Esophagus (tissue), 2 donors: Measurements from ENCODE around the gene LIN37. TPM values are rescaled to one million over a fixed set of nuclear protein-coding genes. Genes with fewer than 3 reads are reported as not detected.
"Not testable (repeated sequence)": the region's sequence is repeated elsewhere in the genome, so short reads cannot be mapped to it uniquely, and the experiment has no call there.

ENCODE experiments used
- H3K27ac ChIP-seq, 2 donors: one replicate each; pipeline ENCODE4 v1.5.1; 2013; ENCODE audit warnings: low read depth in 2 of 2, mild to moderate bottlenecking in 2 of 2, inconsistent platforms in 1 of 2, low read length in 1 of 2, moderate library complexity in 1 of 2
- H3K27me3 ChIP-seq, 2 donors: one replicate each; pipeline ENCODE4 v1.6.1; 2013; ENCODE audit warnings: low read length in 2 of 2, control low read depth in 1 of 2, mild to moderate bottlenecking in 1 of 2; ENCODE audit not compliant: insufficient read depth in 2 of 2, control insufficient read depth in 1 of 2
- H3K36me3 ChIP-seq, 2 donors: one replicate each; pipeline ENCODE4 v1.6.1; 2013; ENCODE audit warnings: low read length in 1 of 2; ENCODE audit not compliant: control insufficient read depth in 2 of 2, insufficient read depth in 2 of 2
- H3K4me1 ChIP-seq, 2 donors: one replicate each; pipeline ENCODE4 v1.6.1; 2013; ENCODE audit warnings: low read length in 1 of 2; ENCODE audit not compliant: control insufficient read depth in 2 of 2, insufficient read depth in 2 of 2
- H3K4me3 ChIP-seq, 2 donors: one replicate each; pipeline ENCODE4 v1.5.1; 2013; ENCODE audit warnings: low read length in 2 of 2, mild to moderate bottlenecking in 2 of 2, low read depth in 1 of 2, moderate library complexity in 1 of 2
- H3K9me3 ChIP-seq, 2 donors: one replicate each; pipeline ENCODE4 v1.6.1; 2013; ENCODE audit warnings: mild to moderate bottlenecking in 2 of 2, low read depth in 1 of 2, low read length in 1 of 2, moderate library complexity in 1 of 2; ENCODE audit not compliant: control insufficient read depth in 2 of 2, insufficient read depth in 1 of 2
- WGBS, 2 donors: extraction: QIAGEN DNeasy Blood & Tissue Kit; methylation state at CpG; one replicate each; pipeline ENCODE4 v1.1.7; 2013; 5-methylcytosine and 5-hydroxymethylcytosine counted together
- polyA plus RNA-seq, 2 donors: library from polyadenylated mRNA; stranded (reverse); fragments of 200-250 nt; gene quantifications; one replicate each; pipeline ENCODE4 v1.2.3, GENCODE V29; 2013
- donor health status: healthy with polysubstance abuse.
- donor health status: Bipolar disorder and iron deficiency.

Gene LIN37
- polyA plus RNA-seq, 2 donors, result 10.6 to 20.9 TPM

DNA sequence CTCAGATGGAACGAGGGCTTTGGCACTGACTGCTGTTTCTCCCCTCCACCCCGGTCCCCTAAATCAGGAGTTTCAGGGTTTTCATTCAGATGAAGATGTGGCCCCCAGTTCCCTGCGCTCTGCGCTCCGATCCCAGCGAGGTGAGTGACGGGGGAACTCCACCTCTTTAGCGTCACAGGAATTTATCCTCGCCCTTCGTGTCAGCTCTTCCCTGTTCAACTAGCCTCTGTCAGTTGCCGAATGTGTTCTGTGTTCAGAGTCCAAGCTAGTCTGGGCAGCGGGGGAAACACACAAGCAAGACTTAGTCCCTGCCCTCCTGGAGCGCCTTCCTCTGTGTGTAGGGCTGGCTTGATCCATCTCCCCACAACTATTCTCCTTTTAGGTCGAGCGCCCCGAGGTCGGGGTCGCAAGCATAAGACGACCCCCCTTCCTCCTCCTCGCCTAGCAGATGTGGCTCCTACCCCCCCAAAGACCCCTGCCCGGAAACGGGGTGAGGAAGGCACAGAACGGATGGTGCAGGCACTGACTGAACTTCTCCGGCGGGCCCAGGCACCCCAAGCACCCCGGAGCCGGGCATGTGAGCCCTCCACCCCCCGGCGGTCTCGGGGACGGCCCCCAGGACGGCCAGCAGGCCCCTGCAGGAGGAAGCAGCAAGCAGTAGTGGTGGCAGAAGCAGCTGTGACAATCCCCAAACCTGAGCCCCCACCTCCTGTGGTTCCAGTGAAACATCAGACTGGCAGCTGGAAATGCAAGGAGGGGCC lies 28.8 kb upstream of the LIN37 start:
- H3K36me3 ChIP-seq, result peaks cover 17 to 42% of the 10 kb centered on the region in 2 donors
- H3K9me3 ChIP-seq, result no peaks in the 10 kb centered on the region
- no peak overlapping the region for H3K4me3 ChIP-seq
- peak overlapping the region in 1 of 2 donors; percentile 8 for H3K27ac ChIP-seq
- 82 to 86% methylated on average over 32 of the region's 32 CpGs for WGBS, 2 donors
- H3K27me3 ChIP-seq, result no peaks in the 10 kb centered on the region
- H3K4me1 ChIP-seq, result peaks cover 2 to 19% of the 10 kb centered on the region in 2 donors

DNA sequence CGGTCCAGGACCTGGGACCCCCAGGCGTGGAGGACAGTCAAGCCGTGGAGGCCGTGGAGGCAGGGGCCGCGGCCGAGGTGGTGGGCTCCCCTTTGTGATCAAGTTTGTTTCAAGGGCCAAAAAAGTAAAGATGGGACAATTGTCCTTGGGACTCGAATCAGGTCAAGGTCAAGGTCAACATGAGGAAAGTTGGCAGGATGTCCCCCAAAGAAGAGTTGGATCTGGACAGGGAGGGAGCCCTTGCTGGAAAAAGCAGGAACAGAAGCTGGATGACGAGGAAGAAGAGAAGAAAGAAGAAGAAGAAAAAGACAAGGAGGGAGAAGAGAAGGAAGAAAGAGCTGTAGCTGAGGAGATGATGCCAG lies 28.2 kb upstream of the LIN37 start:
- no peak overlapping the region for H3K27ac ChIP-seq
- H3K9me3 ChIP-seq, result no peaks in the 10 kb centered on the region
- H3K27me3 ChIP-seq, result no peaks in the 10 kb centered on the region
- whole genome bisulfite sequencing, 2 donors, result 91 to 92% methylated on average over 9 of the region's 9 CpGs
- H3K4me3 ChIP-seq, result no peak overlapping the region
- peaks cover 0 to 19% of the 10 kb centered on the region in 2 donors for H3K4me1 ChIP-seq
- H3K36me3 ChIP-seq, result peaks cover 19 to 48% of the 10 kb centered on the region in 2 donors

DNA sequence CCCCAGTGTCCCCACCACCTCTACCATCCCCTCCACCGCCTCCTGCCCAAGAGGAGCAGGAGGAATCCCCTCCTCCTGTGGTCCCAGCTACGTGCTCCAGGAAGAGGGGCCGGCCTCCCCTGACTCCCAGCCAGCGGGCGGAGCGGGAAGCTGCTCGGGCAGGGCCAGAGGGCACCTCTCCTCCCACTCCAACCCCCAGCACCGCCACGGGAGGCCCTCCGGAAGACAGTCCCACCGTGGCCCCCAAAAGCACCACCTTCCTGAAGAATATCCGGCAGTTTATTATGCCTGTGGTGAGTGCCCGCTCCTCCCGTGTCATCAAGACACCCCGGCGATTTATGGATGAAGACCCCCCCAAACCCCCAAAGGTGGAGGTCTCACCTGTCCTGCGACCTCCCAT lies 27.7 kb upstream of the LIN37 start:
- no peak overlapping the region for H3K4me3 ChIP-seq
- no peaks in the 10 kb centered on the region for H3K27me3 ChIP-seq
- peaks cover 0 to 15% of the 10 kb centered on the region in 2 donors for H3K4me1 ChIP-seq
- WGBS, 2 donors, result 85 to 90% methylated on average over 17 of the region's 17 CpGs
- H3K9me3 ChIP-seq, result no peaks in the 10 kb centered on the region
- no peak overlapping the region for H3K27ac ChIP-seq
- peaks cover 24 to 53% of the 10 kb centered on the region in 2 donors for H3K36me3 ChIP-seq

DNA sequence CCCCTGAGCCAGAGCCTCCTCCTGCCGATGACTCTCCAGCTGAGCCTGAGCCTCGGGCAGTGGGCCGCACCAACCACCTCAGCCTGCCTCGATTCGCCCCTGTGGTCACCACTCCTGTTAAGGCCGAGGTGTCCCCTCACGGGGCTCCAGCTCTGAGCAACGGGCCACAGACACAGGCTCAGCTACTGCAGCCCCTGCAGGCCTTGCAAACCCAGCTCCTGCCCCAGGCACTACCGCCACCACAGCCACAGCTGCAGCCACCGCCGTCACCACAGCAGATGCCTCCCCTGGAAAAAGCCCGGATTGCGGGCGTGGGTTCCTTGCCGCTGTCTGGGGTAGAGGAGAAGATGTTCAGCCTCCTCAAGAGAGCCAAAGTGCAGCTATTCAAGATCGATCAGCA lies 27.0 kb upstream of the LIN37 start:
- WGBS, 2 donors, result 90 to 92% methylated on average over 16 of the region's 16 CpGs
- H3K4me3 ChIP-seq, result no peak overlapping the region
- H3K27ac ChIP-seq, result no peak overlapping the region
- H3K9me3 ChIP-seq, result no peaks in the 10 kb centered on the region
- no peaks in the 10 kb centered on the region for H3K27me3 ChIP-seq
- H3K4me1 ChIP-seq, result peaks cover 0 to 9% of the 10 kb centered on the region in 2 donors
- peaks cover 31 to 59% of the 10 kb centered on the region in 2 donors for H3K36me3 ChIP-seq

DNA sequence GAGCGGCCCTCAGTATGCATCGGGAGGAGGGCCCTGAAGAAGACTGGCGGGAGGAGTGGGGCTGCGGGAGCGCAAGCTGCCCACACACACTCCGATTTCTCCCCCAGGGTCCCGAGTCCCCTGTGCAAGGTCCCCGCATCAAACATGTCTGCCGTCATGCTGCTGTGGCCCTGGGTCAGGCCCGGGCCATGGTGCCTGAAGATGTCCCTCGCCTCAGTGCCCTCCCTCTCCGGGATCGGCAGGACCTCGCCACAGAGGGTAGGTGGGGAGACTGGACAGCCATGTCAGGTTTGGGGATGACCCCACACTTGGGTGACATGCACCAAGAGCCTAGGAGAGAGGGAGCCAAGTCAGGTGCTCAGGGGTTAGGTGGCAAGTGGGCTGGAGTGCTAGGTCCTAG lies 25.9 kb upstream of the LIN37 start:
- Histone ChIP-seq H3K36me3 (peaks cover 40 to 66% of the 10 kb centered on the region in 2 donors), H3K4me3 (no peak overlapping the region), H3K4me1 (peaks cover 0 to 9% of the 10 kb centered on the region in 2 donors), H3K27me3 (no peaks in the 10 kb centered on the region), H3K9me3 (no peaks in the 10 kb centered on the region), H3K27ac (no peak overlapping the region)
- WGBS, 2 donors, result 95 to 96% methylated on average over 14 of the region's 14 CpGs

DNA sequence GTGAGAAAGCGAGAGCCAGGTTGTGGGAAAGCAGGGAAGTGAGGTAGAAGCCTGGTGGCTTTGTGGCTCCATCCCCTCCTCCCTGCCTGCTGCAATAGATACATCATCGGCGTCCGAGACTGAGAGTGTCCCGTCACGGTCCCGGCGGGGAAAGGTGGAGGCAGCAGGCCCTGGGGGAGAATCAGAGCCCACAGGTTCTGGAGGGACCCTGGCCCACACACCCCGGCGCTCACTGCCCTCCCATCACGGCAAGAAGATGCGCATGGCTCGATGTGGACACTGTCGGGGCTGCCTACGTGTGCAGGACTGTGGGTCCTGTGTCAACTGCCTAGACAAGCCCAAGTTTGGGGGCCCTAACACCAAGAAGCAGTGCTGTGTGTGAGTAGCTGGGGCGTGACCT lies 25.5 kb upstream of the LIN37 start:
- peaks cover 0 to 9% of the 10 kb centered on the region in 2 donors for H3K4me1 ChIP-seq
- no peaks in the 10 kb centered on the region for H3K27me3 ChIP-seq
- peaks cover 43 to 70% of the 10 kb centered on the region in 2 donors for H3K36me3 ChIP-seq
- no peak overlapping the region for H3K27ac ChIP-seq
- no peaks in the 10 kb centered on the region for H3K9me3 ChIP-seq
- 93 to 95% methylated on average over 16 of the region's 16 CpGs for WGBS, 2 donors
- H3K4me3 ChIP-seq, result no peak overlapping the region

DNA sequence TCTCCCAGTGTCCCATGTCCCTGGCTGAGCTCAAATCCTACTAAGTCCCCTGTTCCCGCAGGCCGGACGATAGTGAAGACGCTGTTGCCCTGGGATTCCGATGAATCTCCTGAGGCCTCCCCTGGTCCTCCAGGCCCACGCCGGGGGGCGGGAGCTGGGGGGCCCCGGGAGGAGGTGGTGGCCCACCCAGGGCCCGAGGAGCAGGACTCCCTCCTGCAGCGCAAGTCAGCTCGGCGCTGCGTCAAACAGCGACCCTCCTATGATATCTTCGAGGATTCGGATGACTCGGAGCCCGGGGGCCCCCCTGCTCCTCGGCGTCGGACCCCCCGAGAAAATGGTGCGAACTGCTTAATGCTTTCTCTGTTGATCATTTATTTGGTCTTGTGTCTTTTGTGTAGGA lies 24.7 kb upstream of the LIN37 start:
- Histone ChIP-seq H3K27ac (no peak overlapping the region), H3K9me3 (no peaks in the 10 kb centered on the region), H3K27me3 (no peaks in the 10 kb centered on the region), H3K36me3 (peaks cover 44 to 77% of the 10 kb centered on the region in 2 donors), H3K4me1 (peaks cover 0 to 9% of the 10 kb centered on the region in 2 donors), H3K4me3 (no peak overlapping the region)
- WGBS, 2 donors, result 94% methylated on average over 24 of the region's 24 CpGs

DNA sequence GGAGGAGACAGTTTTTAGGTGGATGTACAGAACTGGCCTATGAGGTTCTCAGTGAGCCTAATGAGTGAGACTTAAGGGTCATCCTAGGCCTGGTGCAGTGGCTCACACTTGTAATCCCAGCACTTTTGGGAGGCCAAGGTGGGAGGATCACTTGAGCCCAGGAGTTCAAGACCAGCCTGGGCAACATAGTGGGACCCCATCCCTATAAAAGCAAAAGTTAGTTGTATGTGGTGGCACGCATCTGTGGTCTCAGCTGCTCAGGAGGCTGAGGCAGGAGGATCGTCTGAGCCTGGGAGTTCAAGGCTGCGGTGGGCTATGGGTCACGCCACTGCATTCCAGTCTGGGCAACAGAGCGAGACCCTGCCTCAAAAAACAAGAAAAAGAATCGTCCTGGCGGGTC lies 24.2 kb upstream of the LIN37 start:
- H3K36me3 ChIP-seq, result peaks cover 48 to 81% of the 10 kb centered on the region in 2 donors

DNA sequence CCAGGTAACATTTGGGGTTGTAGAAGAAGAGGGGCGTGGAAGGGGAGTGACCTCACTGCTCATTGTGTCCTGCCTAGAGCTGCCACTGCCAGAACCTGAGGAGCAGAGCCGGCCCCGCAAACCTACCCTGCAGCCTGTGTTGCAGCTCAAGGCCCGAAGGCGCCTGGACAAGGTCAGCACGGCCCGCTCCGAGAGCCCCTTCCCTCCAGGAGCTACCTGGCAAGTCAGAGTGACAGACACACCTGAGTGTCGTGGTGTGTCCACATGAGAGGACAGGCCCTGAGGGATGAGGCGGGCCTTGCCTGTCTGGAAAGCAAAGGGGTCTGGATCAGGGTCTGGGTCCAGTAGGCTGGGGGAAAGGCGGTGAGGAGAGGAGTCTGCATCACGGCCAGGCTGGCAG lies 23.8 kb upstream of the LIN37 start:
- Histone ChIP-seq H3K27me3 (no peaks in the 10 kb centered on the region), H3K27ac (no peak overlapping the region), H3K4me3 (no peak overlapping the region), H3K9me3 (no peaks in the 10 kb centered on the region), H3K4me1 (no peaks in the 10 kb centered on the region), H3K36me3 (peaks cover 49 to 85% of the 10 kb centered on the region in 2 donors)
- 94 to 97% methylated on average over 12 of the region's 12 CpGs for WGBS, 2 donors

More for the DNA sequence above, 24.2 kb upstream of the LIN37 start:
- not testable (repeated sequence) for H3K4me3 ChIP-seq, H3K27ac ChIP-seq, H3K27me3 ChIP-seq, H3K9me3 ChIP-seq, H3K4me1 ChIP-seq
- 95% methylated on average over 7 of the region's 7 CpGs for WGBS, 2 donors
